ENCODE measurements around the gene SH2D1A.

The SH2D1A gene

GRCh38 chrX:124393659-124394058 is 47.3 kb downstream of the SH2D1A start:
- no peak overlapping the region for H3K14ac ChIP-seq (ENCODE audit: low read length in 2 of 2)
- no peak overlapping the region for H2BK15ac ChIP-seq (ENCODE audit: low read depth, poor library complexity, severe bottlenecking)
- no peaks in the 10 kb centered on the region for H3K36me3 ChIP-seq (ENCODE audit: control insufficient read depth in 1 of 2, insufficient read depth in 2 of 2, low read depth in 1 of 2, low read length in 2 of 2)
- no peak overlapping the region for H2BK12ac ChIP-seq (ENCODE audit: low read length in 2 of 2)
- H2BK120ac ChIP-seq (ENCODE audit: low read depth, low read length), result no peak overlapping the region
- peaks cover 0 to 12% of the 10 kb centered on the region in 2 experiments for H3K27me3 ChIP-seq (ENCODE audit: control insufficient read depth in 1 of 2, insufficient read depth in 1 of 2, low read length in 2 of 2)
- H3K79me1 ChIP-seq (replicated peaks; ENCODE audit: low read length, poor library complexity, severe bottlenecking), result no peaks in the 10 kb centered on the region
- no peak overlapping the region for H3K27ac ChIP-seq (ENCODE audit: low read length, poor library complexity, severe bottlenecking)
- H3K23ac ChIP-seq (ENCODE audit: low read length in 2 of 2), result no peak overlapping the region
- no peak overlapping the region for H3K4me2 ChIP-seq (ENCODE audit: low read length, poor library complexity, severe bottlenecking)
- no peak overlapping the region for H4K8ac ChIP-seq (ENCODE audit: low read length)
- H3K4ac ChIP-seq (ENCODE audit: low read depth in 1 of 2, low read length in 2 of 2), result no peak overlapping the region
- no peak overlapping the region for H3K9ac ChIP-seq (ENCODE audit: low read length)
- H2AK5ac ChIP-seq (ENCODE audit: low read length, severe bottlenecking), result no peak overlapping the region
- no peaks in the 10 kb centered on the region for H3K4me1 ChIP-seq (ENCODE audit: control insufficient read depth, insufficient read depth, low read depth, low read length)
- H4K91ac ChIP-seq (ENCODE audit: low read length), result no peak overlapping the region
- H2AFZ ChIP-seq (ENCODE audit: low read depth, low read length), result no peak overlapping the region
- H3K4me3 ChIP-seq (ENCODE audit: insufficient read depth in 1 of 2, low read depth in 1 of 2, low read length in 2 of 2), result no peak overlapping the region
- no peaks in the 10 kb centered on the region for H3K9me3 ChIP-seq (ENCODE audit: control insufficient read depth, low read length)
- no peak for DNase-seq
- WGBS, result 88% methylated on average over 1 of the region's 3 CpGs
- H2BK5ac ChIP-seq (ENCODE audit: low read depth, low read length, poor library complexity, severe bottlenecking), result no peak overlapping the region
- no peak overlapping the region for H3K18ac ChIP-seq (ENCODE audit: low read depth in 1 of 2, low read length in 2 of 2)

- Histone ChIP-seq H3K9ac (ENCODE audit: low read length) (no peak overlapping the region), H3K14ac (ENCODE audit: low read length in 2 of 2) (no peak overlapping the region), H3K23ac (ENCODE audit: low read length in 2 of 2) (no peak overlapping the region), H2BK5ac (ENCODE audit: low read depth, low read length, poor library complexity, severe bottlenecking) (no peak overlapping the region), H2BK15ac (ENCODE audit: low read depth, poor library complexity, severe bottlenecking) (no peak overlapping the region), H2AFZ (ENCODE audit: low read depth, low read length) (no peak overlapping the region), H2BK12ac (ENCODE audit: low read length in 2 of 2) (no peak overlapping the region), H2AK5ac (ENCODE audit: low read length, severe bottlenecking) (no peak overlapping the region), H4K91ac (ENCODE audit: low read length) (no peak overlapping the region), H3K4me1 (ENCODE audit: control insufficient read depth, insufficient read depth, low read depth, low read length) (no peaks in the 10 kb centered on the region), H2BK120ac (ENCODE audit: low read depth, low read length) (no peak overlapping the region), H3K18ac (ENCODE audit: low read depth in 1 of 2, low read length in 2 of 2) (no peak overlapping the region), H3K4ac (ENCODE audit: low read depth in 1 of 2, low read length in 2 of 2) (no peak overlapping the region), H3K9me3 (ENCODE audit: control insufficient read depth, low read length) (no peaks in the 10 kb centered on the region), H3K79me1 (replicated peaks; ENCODE audit: low read length, poor library complexity, severe bottlenecking) (no peaks in the 10 kb centered on the region), H3K4me3 (ENCODE audit: insufficient read depth in 1 of 2, low read depth in 1 of 2, low read length in 2 of 2) (no peak overlapping the region), H3K36me3 (ENCODE audit: control insufficient read depth in 1 of 2, insufficient read depth in 2 of 2, low read depth in 1 of 2, low read length in 2 of 2) (no peaks in the 10 kb centered on the region), H3K4me2 (ENCODE audit: low read length, poor library complexity, severe bottlenecking) (no peak overlapping the region), H4K8ac (ENCODE audit: low read length) (no peak overlapping the region), H3K27me3 (ENCODE audit: control insufficient read depth in 1 of 2, insufficient read depth in 1 of 2, low read length in 2 of 2) (peaks cover 0 to 11% of the 10 kb centered on the region in 2 experiments), H3K27ac (ENCODE audit: low read length, poor library complexity, severe bottlenecking) (no peak overlapping the region)
- DNase-seq, result no peak
- WGBS, result 100% methylated on average over 1 of the region's 3 CpGs
These were observed 49.0 kb downstream of the SH2D1A start for GRCh38 chrX:124395145-124395880.

GRCh38 chrX:124401696-124402095 is 55.3 kb downstream of the SH2D1A start:
- no peak overlapping the region for H2BK5ac ChIP-seq (ENCODE audit: low read depth, low read length, poor library complexity, severe bottlenecking)
- no peaks in the 10 kb centered on the region for H3K36me3 ChIP-seq (ENCODE audit: control insufficient read depth in 1 of 2, insufficient read depth in 2 of 2, low read depth in 1 of 2, low read length in 2 of 2)
- H3K27me3 ChIP-seq (ENCODE audit: control insufficient read depth in 1 of 2, insufficient read depth in 1 of 2, low read length in 2 of 2), result peaks cover 0 to 13% of the 10 kb centered on the region in 2 experiments
- no peak overlapping the region for H2BK120ac ChIP-seq (ENCODE audit: low read depth, low read length)
- no peak overlapping the region for H2AFZ ChIP-seq (ENCODE audit: low read depth, low read length)
- H2AK5ac ChIP-seq (ENCODE audit: low read length, severe bottlenecking), result no peak overlapping the region
- 75% methylated on average over 1 of the region's 2 CpGs for WGBS
- no peak overlapping the region for H3K14ac ChIP-seq (ENCODE audit: low read length in 2 of 2)
- no peak overlapping the region for H4K8ac ChIP-seq (ENCODE audit: low read length)
- H3K9me3 ChIP-seq (ENCODE audit: control insufficient read depth, low read length), result no peaks in the 10 kb centered on the region
- no peak for DNase-seq
- no peak overlapping the region for H3K4me3 ChIP-seq (ENCODE audit: insufficient read depth in 1 of 2, low read depth in 1 of 2, low read length in 2 of 2)
- H3K4me1 ChIP-seq (ENCODE audit: control insufficient read depth, insufficient read depth, low read depth, low read length), result peaks cover 2% of the 10 kb centered on the region
- H2BK15ac ChIP-seq (ENCODE audit: low read depth, poor library complexity, severe bottlenecking), result no peak overlapping the region
- H3K23ac ChIP-seq (ENCODE audit: low read length in 2 of 2), result no peak overlapping the region
- H3K79me1 ChIP-seq (replicated peaks; ENCODE audit: low read length, poor library complexity, severe bottlenecking), result no peaks in the 10 kb centered on the region
- no peak overlapping the region for H3K9ac ChIP-seq (ENCODE audit: low read length)
- no peak overlapping the region for H3K18ac ChIP-seq (ENCODE audit: low read depth in 1 of 2, low read length in 2 of 2)
- H2BK12ac ChIP-seq (ENCODE audit: low read length in 2 of 2), result no peak overlapping the region
- H3K4me2 ChIP-seq (ENCODE audit: low read length, poor library complexity, severe bottlenecking), result no peak overlapping the region
- H4K91ac ChIP-seq (ENCODE audit: low read length), result no peak overlapping the region
- no peak overlapping the region for H3K27ac ChIP-seq (ENCODE audit: low read length, poor library complexity, severe bottlenecking)
- H3K4ac ChIP-seq (ENCODE audit: low read depth in 1 of 2, low read length in 2 of 2), result no peak overlapping the region

GRCh38 chrX:124405868-124406267 is 59.5 kb downstream of the SH2D1A start:
- no peak for DNase-seq
- H4K91ac ChIP-seq (ENCODE audit: low read length), result no peak overlapping the region
- whole genome bisulfite sequencing, result 100% methylated on average over 1 of the region's 1 CpG

More at GRCh38 chrX:124405868-124406267, 59.5 kb downstream of the SH2D1A start:
- Histone ChIP-seq H3K79me1 (replicated peaks; ENCODE audit: low read length, poor library complexity, severe bottlenecking) (no peaks in the 10 kb centered on the region), H3K36me3 (ENCODE audit: control insufficient read depth in 1 of 2, insufficient read depth in 2 of 2, low read depth in 1 of 2, low read length in 2 of 2) (no peaks in the 10 kb centered on the region), H3K18ac (ENCODE audit: low read depth in 1 of 2, low read length in 2 of 2) (no peak overlapping the region), H3K4me1 (ENCODE audit: control insufficient read depth, insufficient read depth, low read depth, low read length) (peaks cover 2% of the 10 kb centered on the region), H3K4ac (ENCODE audit: low read depth in 1 of 2, low read length in 2 of 2) (no peak overlapping the region), H2BK120ac (ENCODE audit: low read depth, low read length) (no peak overlapping the region), H3K4me3 (ENCODE audit: insufficient read depth in 1 of 2, low read depth in 1 of 2, low read length in 2 of 2) (no peak overlapping the region), H3K27me3 (ENCODE audit: control insufficient read depth in 1 of 2, insufficient read depth in 1 of 2, low read length in 2 of 2) (peaks cover 0 to 13% of the 10 kb centered on the region in 2 experiments), H2AK5ac (ENCODE audit: low read length, severe bottlenecking) (no peak overlapping the region), H2AFZ (ENCODE audit: low read depth, low read length) (no peak overlapping the region), H2BK12ac (ENCODE audit: low read length in 2 of 2) (no peak overlapping the region), H3K27ac (ENCODE audit: low read length, poor library complexity, severe bottlenecking) (no peak overlapping the region), H4K8ac (ENCODE audit: low read length) (no peak overlapping the region), H3K4me2 (ENCODE audit: low read length, poor library complexity, severe bottlenecking) (no peak overlapping the region), H3K9me3 (ENCODE audit: control insufficient read depth, low read length) (no peaks in the 10 kb centered on the region), H3K14ac (ENCODE audit: low read length in 2 of 2) (no peak overlapping the region), H2BK15ac (ENCODE audit: low read depth, poor library complexity, severe bottlenecking) (no peak overlapping the region), H3K9ac (ENCODE audit: low read length) (no peak overlapping the region), H3K23ac (ENCODE audit: low read length in 2 of 2) (no peak overlapping the region), H2BK5ac (ENCODE audit: low read depth, low read length, poor library complexity, severe bottlenecking) (no peak overlapping the region)
